Endodermal cell (in vitro differentiated cells): ENCODE measurements around the gene DDI2. TPM values are rescaled to one million over a fixed set of nuclear protein-coding genes. Genes with fewer than 3 reads are reported as not detected.

Source experiments
- DNase-seq: peaks from one replicate; pipeline ENCODE4 v3.0.0-alpha.2; 2017
- H3K27ac ChIP-seq: 2 replicates; pipeline ENCODE4 v1.5.1; 2013; ENCODE audit warnings: mild to moderate bottlenecking, low read depth, low read length, moderate library complexity
- H3K27me3 ChIP-seq: 2 replicates; pipeline ENCODE4 v1.6.1; 2013; ENCODE audit warnings: mild to moderate bottlenecking, low read length, moderate library complexity; ENCODE audit not compliant: insufficient read depth, control insufficient read depth, poor library complexity, severe bottlenecking
- H3K36me3 ChIP-seq: 2 replicates; pipeline ENCODE4 v1.7.0; 2013; ENCODE audit warnings: mild to moderate bottlenecking, low read length, moderate library complexity; ENCODE audit not compliant: control insufficient read depth, insufficient read depth
- H3K4me1 ChIP-seq: one replicate; pipeline ENCODE4 v1.7.0; 2013; ENCODE audit warnings: low read length; ENCODE audit not compliant: control insufficient read depth, insufficient read depth
- H3K4me3 ChIP-seq: 2 replicates; pipeline ENCODE4 v1.5.1; 2013; ENCODE audit warnings: mild to moderate bottlenecking, low read length, moderate library complexity
- H3K9ac ChIP-seq: 2 replicates; pipeline ENCODE4 v1.6.1; 2013; ENCODE audit warnings: mild to moderate bottlenecking, low read length, moderate library complexity; ENCODE audit not compliant: poor library complexity, severe bottlenecking; ENCODE audit errors: extremely low read depth
- H3K9me3 ChIP-seq: 2 replicates; pipeline ENCODE4 v1.6.1; 2013; ENCODE audit warnings: mild to moderate bottlenecking, low read length, moderate library complexity; ENCODE audit not compliant: control insufficient read depth
- H3K27ac Mint-ChIP-seq: 2 replicates; pipeline ENCODE4 v1.8.0; 2020; ENCODE audit warnings: mixed read lengths
- H3K27me3 Mint-ChIP-seq: 2 replicates; pipeline ENCODE4 v1.8.0; 2021; ENCODE audit warnings: mild to moderate bottlenecking, mixed read lengths; ENCODE audit not compliant: insufficient read depth
- H3K36me3 Mint-ChIP-seq: 2 replicates; pipeline ENCODE4 v1.8.0; 2020; ENCODE audit warnings: low read depth, mixed read lengths
- H3K4me1 Mint-ChIP-seq: 2 replicates; pipeline ENCODE4 v1.8.0; 2020; ENCODE audit warnings: mixed read lengths
- H3K4me3 Mint-ChIP-seq: 2 replicates; pipeline ENCODE4 v1.8.0; 2020; ENCODE audit warnings: mild to moderate bottlenecking, moderate library complexity, mixed read lengths
- H3K9me3 Mint-ChIP-seq: 2 replicates; pipeline ENCODE4 v1.8.0; 2020; ENCODE audit warnings: mild to moderate bottlenecking, mixed read lengths
- WGBS, 2 experiments: methylation state at CpG; one replicate each; pipeline versions ENCODE4 v1.1.5 to v1.1.7; 2013; ENCODE audit warnings: missing lambda C conversion rate in 2 of 2, mixed read lengths in 1 of 2; ENCODE audit not compliant: insufficient coverage in 1 of 2, insufficient read length in 1 of 2; 5-methylcytosine and 5-hydroxymethylcytosine counted together
- total RNA-seq, 2 donors: library from RNA; stranded (reverse); fragmentation: NEBNext Ultra II Directional in 1 of 2; extraction: Animal tissue kit (Norgen Biotek cat#: 25700) in 1 of 2; gene quantifications; 2 replicates in 1 of 2; 3 replicates in 1 of 2; pipeline ENCODE4 v1.2.1, GENCODE V29; 2021
- TF ChIP-seq, protein P1 (sequence below): fragments of 200-600 bp; sonication (generic); conservative IDR thresholded peaks from 2 replicates; pipeline ENCODE4 v1.5.0; 2021; ENCODE audit warnings: antibody characterized with exemption, mild to moderate bottlenecking

The DDI2 gene
- total RNA-seq, 2 donors from 2014 or later = 36.0 to 37.6 TPM

- WGBS, 2 experiments = 88 to 93% methylated on average over 4 to 5 of the region's 5 CpGs
- no peaks in the 10 kb centered on the region for H3K36me3 ChIP-seq
Observed at GRCh38 chr1:15592285-15592684, 25.0 kb upstream of the DDI2 start.

DNA sequence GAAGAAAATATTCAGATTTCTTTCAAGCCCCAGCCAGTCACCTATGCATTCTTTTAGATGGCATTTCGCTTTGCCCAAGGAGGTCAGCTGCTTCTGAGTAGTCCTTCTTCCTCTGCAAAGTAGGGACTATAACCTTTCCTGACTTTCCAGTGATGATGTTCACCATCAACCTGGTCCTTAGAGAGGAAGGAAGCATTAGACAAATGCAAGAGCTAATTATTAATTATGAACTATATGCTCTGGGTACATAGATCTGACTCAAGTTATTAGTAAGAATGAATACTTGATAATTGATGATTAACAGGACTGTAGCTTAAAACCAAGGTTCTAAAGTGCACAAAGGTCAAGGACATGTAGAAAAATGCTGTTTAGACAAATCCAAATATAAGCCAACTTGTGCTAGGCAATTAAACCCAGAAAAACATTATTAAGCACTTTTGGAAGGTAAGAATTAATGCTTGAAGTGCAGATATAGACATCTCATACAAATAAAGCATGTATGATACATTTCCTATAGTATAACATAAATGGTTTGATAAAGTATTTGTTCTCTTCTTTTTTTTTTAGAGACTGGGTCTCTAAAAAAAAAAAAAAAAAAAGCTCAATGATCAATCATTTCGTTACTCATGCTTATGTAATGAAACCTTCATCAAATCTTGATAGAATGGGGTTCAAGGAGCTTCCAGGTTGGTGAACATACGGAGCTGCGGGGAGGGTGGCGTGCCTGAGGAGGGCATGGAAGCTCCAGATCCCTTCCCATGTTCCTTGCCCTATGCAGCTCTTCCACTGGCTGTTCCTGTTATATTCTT, 21.2 kb upstream of the DDI2 start:
- WGBS, 2 experiments = 89 to 94% methylated on average over 3 to 5 of the region's 5 CpGs
- Histone ChIP-seq H3K4me1 (peaks cover 7% of the 10 kb centered on the region), H3K9ac (peak overlapping the region; percentile 6), H3K27ac (no peak overlapping the region), H3K9me3 (no peaks in the 10 kb centered on the region), H3K36me3 (no peaks in the 10 kb centered on the region), H3K27me3 (no peaks in the 10 kb centered on the region), H3K4me3 (peak overlapping the region; percentile 45)
- TF ChIP-seq, protein P1, sequence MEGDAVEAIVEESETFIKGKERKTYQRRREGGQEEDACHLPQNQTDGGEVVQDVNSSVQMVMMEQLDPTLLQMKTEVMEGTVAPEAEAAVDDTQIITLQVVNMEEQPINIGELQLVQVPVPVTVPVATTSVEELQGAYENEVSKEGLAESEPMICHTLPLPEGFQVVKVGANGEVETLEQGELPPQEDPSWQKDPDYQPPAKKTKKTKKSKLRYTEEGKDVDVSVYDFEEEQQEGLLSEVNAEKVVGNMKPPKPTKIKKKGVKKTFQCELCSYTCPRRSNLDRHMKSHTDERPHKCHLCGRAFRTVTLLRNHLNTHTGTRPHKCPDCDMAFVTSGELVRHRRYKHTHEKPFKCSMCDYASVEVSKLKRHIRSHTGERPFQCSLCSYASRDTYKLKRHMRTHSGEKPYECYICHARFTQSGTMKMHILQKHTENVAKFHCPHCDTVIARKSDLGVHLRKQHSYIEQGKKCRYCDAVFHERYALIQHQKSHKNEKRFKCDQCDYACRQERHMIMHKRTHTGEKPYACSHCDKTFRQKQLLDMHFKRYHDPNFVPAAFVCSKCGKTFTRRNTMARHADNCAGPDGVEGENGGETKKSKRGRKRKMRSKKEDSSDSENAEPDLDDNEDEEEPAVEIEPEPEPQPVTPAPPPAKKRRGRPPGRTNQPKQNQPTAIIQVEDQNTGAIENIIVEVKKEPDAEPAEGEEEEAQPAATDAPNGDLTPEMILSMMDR = no peak
- no peak for DNase-seq
- Mint-ChIP-seq H3K9me3 (no peaks in the 10 kb centered on the region), H3K27ac (no peak overlapping the region), H3K4me3 (no peak overlapping the region), H3K36me3 (no peaks in the 10 kb centered on the region), H3K4me1 (peaks cover 21% of the 10 kb centered on the region), H3K27me3 (peaks cover 15% of the 10 kb centered on the region)

More at GRCh38 chr1:15592285-15592684, 25.0 kb upstream of the DDI2 start:
- H3K9me3 ChIP-seq = no peaks in the 10 kb centered on the region
- Mint-ChIP-seq H3K27ac (no peak overlapping the region), H3K27me3 (peaks cover 10% of the 10 kb centered on the region), H3K4me1 (peaks cover 21% of the 10 kb centered on the region), H3K9me3 (peaks cover 5% of the 10 kb centered on the region), H3K4me3 (no peak overlapping the region), H3K36me3 (peaks cover 8% of the 10 kb centered on the region)
- TF ChIP-seq, protein P1 = no peak
- H3K4me3 ChIP-seq = no peak overlapping the region
- no peak overlapping the region for H3K27ac ChIP-seq
- H3K9ac ChIP-seq = no peak overlapping the region
- H3K4me1 ChIP-seq = peaks cover 7% of the 10 kb centered on the region
- no peak for DNase-seq
- H3K27me3 ChIP-seq = no peaks in the 10 kb centered on the region

- H3K9ac ChIP-seq = no peak overlapping the region
- H3K4me3 ChIP-seq = no peak overlapping the region
- Mint-ChIP-seq H3K4me1 (peaks cover 14% of the 10 kb centered on the region), H3K27me3 (peaks cover 15% of the 10 kb centered on the region), H3K9me3 (no peaks in the 10 kb centered on the region), H3K36me3 (no peaks in the 10 kb centered on the region), H3K27ac (no peak overlapping the region), H3K4me3 (no peak overlapping the region)
- no peaks in the 10 kb centered on the region for H3K9me3 ChIP-seq
- no peak for DNase-seq
- TF ChIP-seq, protein P1 = no peak
- no peaks in the 10 kb centered on the region for H3K27me3 ChIP-seq
- no peak overlapping the region for H3K27ac ChIP-seq
- 89 to 94% methylated on average over 2 of the region's 2 CpGs for WGBS, 2 experiments
- H3K4me1 ChIP-seq = peaks cover 5% of the 10 kb centered on the region
- H3K36me3 ChIP-seq = no peaks in the 10 kb centered on the region
Observed at GRCh38 chr1:15598436-15598835, 18.8 kb upstream of the DDI2 start.
